ENCODE results near the gene ARL4C.

DNA sequence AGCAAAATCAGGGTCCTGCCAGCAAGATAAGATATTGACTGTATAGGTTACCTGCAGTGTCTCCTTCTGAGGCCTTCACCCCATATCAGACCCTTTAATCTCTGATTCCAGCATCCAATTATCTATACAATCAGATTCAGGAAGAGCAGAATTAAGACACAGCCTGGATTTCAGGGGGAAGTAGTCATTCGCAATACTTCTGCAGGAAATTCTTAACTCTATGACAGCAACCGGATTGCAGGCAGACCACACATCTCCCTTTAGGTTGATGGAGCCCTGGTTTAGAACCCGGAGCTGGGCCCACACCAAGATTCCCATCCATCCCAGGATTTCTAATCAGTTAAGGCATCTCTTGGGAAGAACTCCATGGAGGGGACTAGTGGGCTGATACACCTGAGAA, 9.5 kb downstream of the ARL4C start:
- no peak for TF ChIP-seq JUND (IDR thresholded peaks at IDR 0.05)
- TF ChIP-seq, protein P1, sequence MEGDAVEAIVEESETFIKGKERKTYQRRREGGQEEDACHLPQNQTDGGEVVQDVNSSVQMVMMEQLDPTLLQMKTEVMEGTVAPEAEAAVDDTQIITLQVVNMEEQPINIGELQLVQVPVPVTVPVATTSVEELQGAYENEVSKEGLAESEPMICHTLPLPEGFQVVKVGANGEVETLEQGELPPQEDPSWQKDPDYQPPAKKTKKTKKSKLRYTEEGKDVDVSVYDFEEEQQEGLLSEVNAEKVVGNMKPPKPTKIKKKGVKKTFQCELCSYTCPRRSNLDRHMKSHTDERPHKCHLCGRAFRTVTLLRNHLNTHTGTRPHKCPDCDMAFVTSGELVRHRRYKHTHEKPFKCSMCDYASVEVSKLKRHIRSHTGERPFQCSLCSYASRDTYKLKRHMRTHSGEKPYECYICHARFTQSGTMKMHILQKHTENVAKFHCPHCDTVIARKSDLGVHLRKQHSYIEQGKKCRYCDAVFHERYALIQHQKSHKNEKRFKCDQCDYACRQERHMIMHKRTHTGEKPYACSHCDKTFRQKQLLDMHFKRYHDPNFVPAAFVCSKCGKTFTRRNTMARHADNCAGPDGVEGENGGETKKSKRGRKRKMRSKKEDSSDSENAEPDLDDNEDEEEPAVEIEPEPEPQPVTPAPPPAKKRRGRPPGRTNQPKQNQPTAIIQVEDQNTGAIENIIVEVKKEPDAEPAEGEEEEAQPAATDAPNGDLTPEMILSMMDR (IDR thresholded peaks at IDR 0.05; ENCODE audit: low read depth, low read length, missing input control), result no peak
- TF ChIP-seq, protein P2, sequence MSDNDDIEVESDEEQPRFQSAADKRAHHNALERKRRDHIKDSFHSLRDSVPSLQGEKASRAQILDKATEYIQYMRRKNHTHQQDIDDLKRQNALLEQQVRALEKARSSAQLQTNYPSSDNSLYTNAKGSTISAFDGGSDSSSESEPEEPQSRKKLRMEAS (IDR thresholded peaks at IDR 0.05), result no peak

All from liver (tissue), 3 donors.